IMR-90 (cell line): ENCODE measurements around the gene TEDDM1. TPM values are rescaled to one million over a fixed set of nuclear protein-coding genes. Genes with fewer than 3 reads are reported as not detected.
"Not testable (repeated sequence)": the region's sequence is repeated elsewhere in the genome, so short reads cannot be mapped to it uniquely, and the experiment has no call there.

Experiments
- ATAC-seq: fragments of 200-7000 bp; cut with Tn5 transposase; 2 replicates; pipeline ENCODE4 v1.9.1; 2020; ENCODE audit warnings: low read depth, mild to moderate bottlenecking, moderate library complexity
- BruUV-seq: library from RNA; stranded (reverse); fragments of 400-500 nt; replicated peaks from 2 replicates; lab custom pipeline; 2021; lab: Mats Ljungman, UMichigan
- CTCF ChIA-PET: fragments of 300-600 bp; formaldehyde crosslinking; extraction: SDS; loops from one replicate; lab custom pipeline; 2021; ENCODE audit warnings: antibody characterized with exemption; lab: Yijun Ruan, JAX
- POLR2A ChIA-PET: fragments of 300-600 bp; sonication (Branson Sonifier 250); formaldehyde crosslinking; loops from one replicate; lab custom pipeline; 2022; ENCODE audit warnings: antibody characterized with exemption; ENCODE audit not compliant: unreplicated experiment; lab: Charles Lee
- DNase-seq: peaks from one replicate; pipeline ENCODE4 v3.0.0; 2013
- H2AFZ ChIP-seq: replicated peaks from 2 replicates; pipeline ENCODE3; 2013; ENCODE audit warnings: low read length, mild to moderate bottlenecking; ENCODE audit not compliant: poor library complexity
- H2AK5ac ChIP-seq: 2 replicates; pipeline ENCODE4 v1.6.1; 2013; ENCODE audit warnings: low read depth, low read length, inconsistent platforms
- H2AK9ac ChIP-seq: replicated peaks from 2 replicates; pipeline ENCODE3; 2013; ENCODE audit warnings: mild to moderate bottlenecking, low read depth, low read length, moderate library complexity; ENCODE audit not compliant: poor library complexity
- H2BK120ac ChIP-seq: 2 replicates; pipeline ENCODE4 v1.6.1; 2013; ENCODE audit warnings: low read depth, low read length, inconsistent platforms
- H2BK15ac ChIP-seq: 3 replicates; pipeline ENCODE4 v1.6.1; 2013; ENCODE audit warnings: low read depth, low read length, inconsistent platforms
- H2BK20ac ChIP-seq: 2 replicates; pipeline ENCODE4 v1.6.1; 2013; ENCODE audit warnings: low read depth, mild to moderate bottlenecking, inconsistent platforms, low read length, moderate library complexity
- H2BK5ac ChIP-seq: 2 replicates; pipeline ENCODE4 v1.6.1; 2013; ENCODE audit warnings: mild to moderate bottlenecking, low read depth, low read length, inconsistent platforms; ENCODE audit not compliant: poor library complexity, severe bottlenecking
- H3K14ac ChIP-seq: replicated peaks from 2 replicates; pipeline ENCODE4 v1.6.1; 2013; ENCODE audit warnings: low read depth, low read length, inconsistent platforms
- H3K18ac ChIP-seq: 2 replicates; pipeline ENCODE4 v1.6.1; 2013; ENCODE audit warnings: low read depth, low read length, control low read depth
- H3K23ac ChIP-seq: 2 replicates; pipeline ENCODE4 v1.6.1; 2013; ENCODE audit warnings: low read depth, low read length, inconsistent platforms
- H3K27ac ChIP-seq: 2 replicates; pipeline ENCODE4 v1.5.1; 2013; ENCODE audit warnings: mild to moderate bottlenecking, control low read depth, low read length; ENCODE audit not compliant: insufficient read depth
- H3K27me3 ChIP-seq: 2 replicates; pipeline ENCODE4 v1.6.1; 2013; ENCODE audit warnings: low read length; ENCODE audit not compliant: control insufficient read depth, insufficient read depth
- H3K36me3 ChIP-seq: 2 replicates; pipeline ENCODE4 v1.6.1; 2013; ENCODE audit warnings: low read length, mixed read lengths; ENCODE audit not compliant: control insufficient read depth, insufficient read depth
- H3K4ac ChIP-seq: 2 replicates; pipeline ENCODE4 v1.6.1; 2013; ENCODE audit warnings: low read depth, low read length, inconsistent platforms
- H3K4me1 ChIP-seq: 2 replicates; pipeline ENCODE4 v1.6.1; 2013; ENCODE audit warnings: low read length, mixed read lengths; ENCODE audit not compliant: control insufficient read depth, insufficient read depth
- H3K4me2 ChIP-seq: 2 replicates; pipeline ENCODE4 v1.6.1; 2013; ENCODE audit warnings: low read depth, mild to moderate bottlenecking, control low read depth, low read length, moderate library complexity
- H3K4me3 ChIP-seq: 2 replicates; pipeline ENCODE4 v1.5.1; 2013; ENCODE audit warnings: low read depth, mild to moderate bottlenecking, control low read depth, low read length, moderate library complexity; ENCODE audit not compliant: insufficient read depth
- H3K56ac ChIP-seq: 2 replicates; pipeline ENCODE4 v1.6.1; 2013; ENCODE audit warnings: low read length, inconsistent platforms; ENCODE audit not compliant: insufficient read depth; ENCODE audit errors: extremely low read depth
- H3K79me1 ChIP-seq, 2 experiments: 2 replicates each; pipeline ENCODE4 v1.6.1; 2013; ENCODE audit warnings: low read length in 2 of 2, inconsistent platforms in 1 of 2, low read depth in 1 of 2
- H3K9ac ChIP-seq: 2 replicates; pipeline ENCODE4 v1.6.1; 2013; ENCODE audit warnings: low read depth, low read length, control low read depth
- H3K9me1 ChIP-seq: 2 replicates; pipeline ENCODE4 v1.6.1; 2013; ENCODE audit warnings: low read length, inconsistent platforms; ENCODE audit not compliant: insufficient read depth
- H3K9me3 ChIP-seq: 2 replicates; pipeline ENCODE4 v1.6.1; 2013; ENCODE audit warnings: low read length; ENCODE audit not compliant: control insufficient read depth, insufficient read depth
- H4K20me1 ChIP-seq: 2 replicates; pipeline ENCODE4 v1.6.1; 2013; ENCODE audit warnings: low read length, inconsistent platforms; ENCODE audit not compliant: insufficient read depth
- H4K5ac ChIP-seq: 2 replicates; pipeline ENCODE4 v1.6.1; 2013; ENCODE audit warnings: mild to moderate bottlenecking, low read depth, low read length, control low read depth
- H4K8ac ChIP-seq, 2 experiments: 2 replicates each; pipeline ENCODE4 v1.6.1; 2013; ENCODE audit warnings: low read depth in 2 of 2, low read length in 2 of 2, control low read depth in 1 of 2, inconsistent platforms in 1 of 2
- H4K91ac ChIP-seq: 2 replicates; pipeline ENCODE4 v1.6.1; 2013; ENCODE audit warnings: low read depth, low read length, inconsistent platforms; ENCODE audit not compliant: insufficient read depth
- CHD1 ChIP-seq: IDR thresholded peaks from 2 replicates; pipeline ENCODE4 v1.6.1; 2012; ENCODE audit warnings: low read depth, low read length, improper control_type of control experiment
- WGBS, 2 experiments: methylation state at CpG; one replicate each; pipeline versions ENCODE4 v1.1.5 to v1.1.7; 2013; ENCODE audit warnings: missing lambda C conversion rate in 2 of 2; ENCODE audit not compliant: insufficient read length in 1 of 2; ENCODE audit errors: extremely low coverage in 2 of 2; 5-methylcytosine and 5-hydroxymethylcytosine counted together
- dilution Hi-C: fragments of 300-500 bp; cut with HindIII; formaldehyde crosslinking; loops from one replicate; pipeline ENCODE4 v1.14.3; 2018; ENCODE audit warnings: low sequenced_read_pairs; ENCODE audit not compliant: unreplicated experiment
- in situ Hi-C: fragments of 300-500 bp; cut with MboI; formaldehyde crosslinking; loops from 3 replicates; pipeline ENCODE4 v1.14.3; 2019; ENCODE audit warnings: low sequenced_read_pairs, inconsistent platforms, mixed read lengths
- intact Hi-C: fragments of 100-400 bp; cut with micrococcal nuclease; formaldehyde crosslinking; loops from 2 replicates; pipeline ENCODE4 v1.10.0; 2022
- polyA plus RNA-seq, 3 experiments: library from polyadenylated mRNA; depleted of rRNA; stranded (reverse); fragments of >200 nt; gene quantifications; 2 replicates each; pipeline ENCODE4 v1.2.3, GENCODE V29; 2012; ENCODE audit warnings: low replicate concordance in 1 of 3
- total RNA-seq: library from RNA; depleted of rRNA; stranded (reverse); fragments of >200 nt; gene quantifications from 2 replicates; pipeline ENCODE4 v1.2.3, GENCODE V29; 2012

TEDDM1 gene
- total and polyA plus RNA-seq, 2 of the 4 experiments (the other 2 are of a cell fraction): not detected

GRCh38 chr1:182447660-182448059, 47.2 kb upstream of the TEDDM1 start:
- no peaks in the 10 kb centered on the region for H3K4me1 ChIP-seq
- no peaks in the 10 kb centered on the region for H3K79me1 ChIP-seq
- H3K23ac ChIP-seq: no peak overlapping the region
- DNase-seq: no peak
- no peak overlapping the region for H3K18ac ChIP-seq
- H3K36me3 ChIP-seq: no peaks in the 10 kb centered on the region
- H4K5ac ChIP-seq: no peak overlapping the region
- H4K91ac ChIP-seq: no peak overlapping the region
- ATAC-seq: no peak
- no peak for TF ChIP-seq CHD1
- no peak overlapping the region for H2AK9ac ChIP-seq
- no peak overlapping the region for H2AK5ac ChIP-seq
- H3K9me3 ChIP-seq: no peaks in the 10 kb centered on the region
- H2BK5ac ChIP-seq: no peak overlapping the region
- H2AFZ ChIP-seq: no peak overlapping the region
- H3K9me1 ChIP-seq: no peaks in the 10 kb centered on the region
- in situ Hi-C loops (loop anchor here (10.0 kb wide), 1 partner anchor 337 kb away; the partner anchor contains the start of gene NPL), intact Hi-C loops (loop anchor here (2.0 kb wide), 1 partner anchor 147 kb away; no protein-coding TSS in a partner anchor), dilution Hi-C loops (no loop called here)
- H2BK120ac ChIP-seq: no peak overlapping the region
- no CpG with 5 or more reads among the region's 1 CpG for WGBS, 2 experiments
- H2BK20ac ChIP-seq: no peak overlapping the region
- no peak overlapping the region for H3K27ac ChIP-seq
- no peak overlapping the region for H3K4ac ChIP-seq
- ChIA-PET POLR2A (no interaction called here), CTCF (interaction anchor here (0.9 to 1.1 kb wide), 2 partner anchors 10 to 337 kb away, joined by 3 read pairs; no protein-coding TSS in a partner anchor)
- no peak overlapping the region for H3K14ac ChIP-seq
- no peak overlapping the region for H3K56ac ChIP-seq
- H3K4me2 ChIP-seq: no peak overlapping the region
- H3K27me3 ChIP-seq: no peaks in the 10 kb centered on the region
- BruUV-seq: no TSS peak
- H3K9ac ChIP-seq: no peak overlapping the region
- no peak overlapping the region for H4K8ac ChIP-seq
- no peak overlapping the region for H2BK15ac ChIP-seq
- H4K20me1 ChIP-seq: no peaks in the 10 kb centered on the region
- no peak overlapping the region for H3K4me3 ChIP-seq

DNA sequence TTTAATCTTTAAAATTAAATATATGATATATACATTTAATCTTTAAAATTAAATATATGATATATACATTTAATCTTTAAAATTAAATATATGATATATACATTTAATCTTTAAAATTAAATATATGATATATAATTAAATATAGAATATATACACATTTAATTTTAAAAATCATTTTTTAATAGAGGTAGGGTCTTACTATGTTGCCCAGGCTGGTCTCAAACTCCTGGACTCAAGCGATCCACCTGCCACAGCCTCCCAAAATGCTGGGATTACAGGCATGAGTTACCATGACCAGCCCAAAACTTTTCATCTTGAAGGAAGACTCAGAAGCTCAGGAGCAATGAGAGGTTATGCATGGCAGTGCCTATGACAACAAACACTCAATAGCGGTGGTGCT, 46.7 kb upstream of the TEDDM1 start:
- dilution Hi-C loops, H2BK15ac ChIP-seq, H4K5ac ChIP-seq, H2AK5ac ChIP-seq, H2BK20ac ChIP-seq, POLR2A ChIA-PET, ATAC-seq, H3K9me3 ChIP-seq, H3K4me2 ChIP-seq, H3K9me1 ChIP-seq, H2BK5ac ChIP-seq, H3K36me3 ChIP-seq, H2AK9ac ChIP-seq, H3K23ac ChIP-seq, H3K27me3 ChIP-seq, H3K56ac ChIP-seq, DNase-seq, H3K18ac ChIP-seq, H3K79me1 ChIP-seq, H2BK120ac ChIP-seq, H3K4me3 ChIP-seq, H4K8ac ChIP-seq, BruUV-seq, H4K20me1 ChIP-seq, H3K27ac ChIP-seq, H3K14ac ChIP-seq, H3K9ac ChIP-seq, H3K4ac ChIP-seq, H4K91ac ChIP-seq, H3K4me1 ChIP-seq, H2AFZ ChIP-seq: not testable (repeated sequence)
- intact Hi-C loops (loop anchor here (2.0 kb wide), 1 partner anchor 148 kb away; no protein-coding TSS in a partner anchor), in situ Hi-C loops (loop anchor here (10.0 kb wide), 1 partner anchor 338 kb away; the partner anchor contains the start of gene NPL)
- CTCF ChIA-PET: interaction anchor here (0.9 to 1.1 kb wide), 2 partner anchors 11 to 338 kb away, joined by 3 read pairs; no protein-coding TSS in a partner anchor
- WGBS, 2 experiments: 100% methylated on average over 1 of the region's 2 CpGs; no CpG with 5 or more reads in 1 of the 2 experiments
